Central memory CD8-positive, alpha-beta T cell (primary cell): ENCODE measurements around the gene CHCHD5.

Experiments used
- ATAC-seq: fragments of 150-1000 bp; cut with Tn5 transposase; replicated peaks from 2 replicates; pipeline ENCODE4 v1.10.0; 2022; ENCODE audit warnings: mild to moderate bottlenecking, moderate FRiP score, moderate number of reproducible peaks; ENCODE audit not compliant: poor library complexity, severe bottlenecking; ENCODE audit errors: extremely low read depth
- DNase-seq, 2 donors: peaks; one replicate each; pipeline ENCODE4 v3.0.0; 2021; ENCODE audit warnings: low spot score in 2 of 2
- H3K27ac Mint-ChIP-seq: one replicate; pipeline ENCODE4 v1.8.0; 2022; ENCODE audit warnings: low read depth, mild to moderate bottlenecking, moderate library complexity, mixed read lengths
- H3K27me3 Mint-ChIP-seq: one replicate; pipeline ENCODE4 v1.8.0; 2022; ENCODE audit warnings: mixed read lengths
- H3K36me3 Mint-ChIP-seq: one replicate; pipeline ENCODE4 v1.8.0; 2022; ENCODE audit warnings: mild to moderate bottlenecking, moderate library complexity, mixed read lengths; ENCODE audit not compliant: insufficient read depth
- H3K4me1 Mint-ChIP-seq: one replicate; pipeline ENCODE4 v1.8.0; 2022; ENCODE audit warnings: mixed read lengths
- H3K4me3 Mint-ChIP-seq: one replicate; pipeline ENCODE4 v1.8.0; 2022; ENCODE audit warnings: mild to moderate bottlenecking, moderate library complexity, mixed read lengths
- H3K9me3 Mint-ChIP-seq: one replicate; pipeline ENCODE4 v1.8.0; 2022; ENCODE audit warnings: mixed read lengths

CHCHD5 gene

GRCh38 chr2:112572005-112572404 lies 12.4 kb upstream of the CHCHD5 start:
- Mint-ChIP-seq H3K27me3 (no peaks in the 10 kb centered on the region), H3K4me3 (no peak overlapping the region), H3K9me3 (no peaks in the 10 kb centered on the region), H3K4me1 (no peaks in the 10 kb centered on the region), H3K27ac (no peak overlapping the region), H3K36me3 (peaks cover 62% of the 10 kb centered on the region)
- DNase-seq (no peak), ATAC-seq (no peak)

GRCh38 chr2:112577756-112578155 lies 6.7 kb upstream of the CHCHD5 start:
- no peaks in the 10 kb centered on the region for H3K4me1 Mint-ChIP-seq
- no peak for ATAC-seq
- no peaks in the 10 kb centered on the region for H3K27me3 Mint-ChIP-seq
- no peak overlapping the region for H3K27ac Mint-ChIP-seq
- no peak for DNase-seq
- no peaks in the 10 kb centered on the region for H3K9me3 Mint-ChIP-seq
- H3K36me3 Mint-ChIP-seq, result peaks cover 26% of the 10 kb centered on the region
- H3K4me3 Mint-ChIP-seq, result no peak overlapping the region

DNA sequence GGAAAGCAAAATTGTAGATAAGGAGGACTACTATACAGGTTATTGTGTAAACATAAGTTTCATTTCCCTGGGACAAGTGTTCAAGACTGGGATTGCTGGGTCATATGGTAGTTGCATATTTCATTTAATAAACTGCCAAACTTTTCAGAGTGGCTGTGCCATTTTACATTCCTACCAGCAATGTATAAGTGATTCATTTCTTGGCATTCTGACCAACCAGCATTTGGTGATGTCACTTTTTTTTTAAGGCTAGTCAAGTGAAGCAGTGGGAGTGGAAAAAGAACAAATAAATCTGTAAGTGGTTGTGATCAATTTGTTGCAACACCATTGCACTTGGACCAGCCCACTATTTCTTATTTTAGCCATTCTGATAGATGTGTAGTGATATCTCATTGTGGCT lies 5.2 kb upstream of the CHCHD5 start:
- ATAC-seq (no peak), DNase-seq (no peak)
- Mint-ChIP-seq H3K27me3 (no peaks in the 10 kb centered on the region), H3K4me1 (peaks cover 9% of the 10 kb centered on the region), H3K4me3 (no peak overlapping the region), H3K27ac (no peak overlapping the region), H3K36me3 (peaks cover 23% of the 10 kb centered on the region), H3K9me3 (no peaks in the 10 kb centered on the region)

GRCh38 chr2:112580084-112580483 lies 4.3 kb upstream of the CHCHD5 start:
- Mint-ChIP-seq H3K27me3 (no peaks in the 10 kb centered on the region), H3K9me3 (no peaks in the 10 kb centered on the region), H3K27ac (no peak overlapping the region), H3K36me3 (peaks cover 23% of the 10 kb centered on the region), H3K4me1 (peaks cover 17% of the 10 kb centered on the region), H3K4me3 (no peak overlapping the region)
- ATAC-seq (no peak), DNase-seq (no peak)

DNA sequence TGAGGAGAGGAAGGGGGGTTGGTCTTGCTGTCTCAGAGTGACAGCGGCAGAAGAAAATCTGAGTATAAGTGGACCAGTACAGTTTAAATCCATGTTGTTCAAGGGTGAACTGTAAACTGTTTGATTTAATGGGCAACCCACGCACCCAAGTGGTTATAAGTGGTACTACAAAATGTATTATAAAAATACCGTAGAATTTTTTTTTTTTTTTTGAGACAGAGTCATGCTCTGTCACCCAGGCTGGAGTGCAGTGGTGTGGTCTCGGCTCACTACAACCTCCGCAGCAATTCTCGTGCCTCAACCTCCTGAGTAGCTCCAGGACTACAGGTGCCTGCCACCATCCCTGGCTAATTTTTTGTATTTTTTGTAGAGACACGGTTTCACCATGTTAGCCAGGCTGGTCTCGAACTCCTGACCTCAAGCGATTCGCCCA lies 2.1 kb upstream of the CHCHD5 start:
- no peaks in the 10 kb centered on the region for H3K9me3 Mint-ChIP-seq
- DNase-seq, result no peak
- H3K27me3 Mint-ChIP-seq, result no peaks in the 10 kb centered on the region
- no peak overlapping the region for H3K27ac Mint-ChIP-seq
- H3K4me1 Mint-ChIP-seq, result peaks cover 34% of the 10 kb centered on the region
- peaks cover 19% of the 10 kb centered on the region for H3K36me3 Mint-ChIP-seq
- H3K4me3 Mint-ChIP-seq, result no peak overlapping the region
- peak; percentile 8 for ATAC-seq

- no peaks in the 10 kb centered on the region for H3K27me3 Mint-ChIP-seq
- H3K4me3 Mint-ChIP-seq, result peak overlapping the region; percentile 92
- H3K4me1 Mint-ChIP-seq, result peaks cover 36% of the 10 kb centered on the region
- no peaks in the 10 kb centered on the region for H3K9me3 Mint-ChIP-seq
- H3K27ac Mint-ChIP-seq, result peak overlapping the region; percentile 99
- ATAC-seq, result no peak
- DNase-seq, result no peak
- H3K36me3 Mint-ChIP-seq, result peaks cover 22% of the 10 kb centered on the region
Observed at GRCh38 chr2:112583497-112584133, 794 bp upstream of the CHCHD5 start.

DNA sequence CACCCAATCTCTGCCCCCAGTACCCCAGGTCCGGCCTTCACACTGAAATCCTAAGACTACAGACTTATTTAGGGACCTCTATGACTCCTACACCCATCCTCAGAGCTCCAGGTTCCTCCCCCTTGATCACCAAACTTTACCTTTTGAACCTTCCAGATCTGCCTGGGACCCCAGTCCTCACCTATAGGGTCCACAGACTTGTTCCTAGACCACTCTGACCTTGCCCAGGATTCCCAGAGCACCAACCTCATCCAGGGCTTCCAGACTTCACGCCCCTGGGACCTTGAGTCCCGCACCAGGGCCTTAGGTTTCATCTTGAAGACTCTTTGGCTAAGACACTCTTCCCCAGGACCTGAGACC lies 462 bp downstream of the CHCHD5 start:
- peak overlapping the region; percentile 99 for H3K27ac Mint-ChIP-seq
- H3K36me3 Mint-ChIP-seq, result peaks cover 28% of the 10 kb centered on the region
- peak overlapping the region; percentile 92 for H3K4me3 Mint-ChIP-seq
- no peak for ATAC-seq
- H3K9me3 Mint-ChIP-seq, result no peaks in the 10 kb centered on the region
- DNase-seq, result no peak
- peaks cover 36% of the 10 kb centered on the region for H3K4me1 Mint-ChIP-seq
- no peaks in the 10 kb centered on the region for H3K27me3 Mint-ChIP-seq

- ATAC-seq, result no peak
- H3K27ac Mint-ChIP-seq, result peak overlapping the region; percentile 99
- peaks cover 36% of the 10 kb centered on the region for H3K4me1 Mint-ChIP-seq
Observed at GRCh38 chr2:112585400-112585799, 991 bp downstream of the CHCHD5 start.

DNA sequence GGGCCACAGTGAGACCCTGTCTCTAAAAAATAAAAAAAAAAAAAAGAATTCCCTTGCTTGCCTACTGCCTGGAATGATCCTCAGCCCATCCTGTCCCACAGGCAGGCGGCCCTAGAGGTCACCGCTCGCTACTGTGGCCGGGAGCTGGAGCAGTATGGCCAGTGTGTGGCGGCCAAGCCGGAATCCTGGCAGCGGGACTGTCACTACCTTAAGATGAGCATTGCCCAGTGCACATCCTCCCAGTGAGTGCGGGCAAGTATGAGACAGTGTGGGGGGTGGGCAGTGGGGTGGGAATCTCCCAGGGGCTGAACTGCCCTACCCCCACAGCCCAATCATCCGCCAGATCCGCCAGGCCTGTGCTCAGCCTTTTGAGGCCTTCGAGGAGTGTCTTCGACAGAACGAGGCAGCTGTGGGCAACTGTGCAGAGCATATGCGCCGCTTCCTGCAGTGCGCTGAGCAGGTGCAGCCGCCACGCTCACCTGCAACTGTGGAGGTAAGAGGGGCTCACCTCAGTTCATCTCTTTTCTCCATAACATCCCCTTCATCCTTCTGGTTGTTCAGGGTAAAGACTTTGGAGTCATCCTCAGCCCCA lies 1.6 kb downstream of the CHCHD5 start:
- no peak for DNase-seq
- no peak for ATAC-seq
- H3K27ac Mint-ChIP-seq, result peak overlapping the region; percentile 99
- peak overlapping the region; percentile 92 for H3K4me3 Mint-ChIP-seq
- H3K36me3 Mint-ChIP-seq, result peaks cover 32% of the 10 kb centered on the region
- no peaks in the 10 kb centered on the region for H3K9me3 Mint-ChIP-seq
- H3K4me1 Mint-ChIP-seq, result peaks cover 36% of the 10 kb centered on the region
- H3K27me3 Mint-ChIP-seq, result no peaks in the 10 kb centered on the region

More at GRCh38 chr2:112585400-112585799, 991 bp downstream of the CHCHD5 start:
- DNase-seq, result no peak
- peak overlapping the region; percentile 92 for H3K4me3 Mint-ChIP-seq
- no peaks in the 10 kb centered on the region for H3K27me3 Mint-ChIP-seq
- H3K9me3 Mint-ChIP-seq, result no peaks in the 10 kb centered on the region
- H3K36me3 Mint-ChIP-seq, result peaks cover 30% of the 10 kb centered on the region

- Mint-ChIP-seq H3K9me3 (no peaks in the 10 kb centered on the region), H3K4me3 (no peak overlapping the region), H3K4me1 (peaks cover 33% of the 10 kb centered on the region), H3K27ac (peak overlapping the region; percentile 48), H3K36me3 (peaks cover 28% of the 10 kb centered on the region), H3K27me3 (no peaks in the 10 kb centered on the region)
- DNase-seq, result no peak
- ATAC-seq, result no peak
Observed at GRCh38 chr2:112588611-112589045, 4.2 kb downstream of the CHCHD5 start.

DNA sequence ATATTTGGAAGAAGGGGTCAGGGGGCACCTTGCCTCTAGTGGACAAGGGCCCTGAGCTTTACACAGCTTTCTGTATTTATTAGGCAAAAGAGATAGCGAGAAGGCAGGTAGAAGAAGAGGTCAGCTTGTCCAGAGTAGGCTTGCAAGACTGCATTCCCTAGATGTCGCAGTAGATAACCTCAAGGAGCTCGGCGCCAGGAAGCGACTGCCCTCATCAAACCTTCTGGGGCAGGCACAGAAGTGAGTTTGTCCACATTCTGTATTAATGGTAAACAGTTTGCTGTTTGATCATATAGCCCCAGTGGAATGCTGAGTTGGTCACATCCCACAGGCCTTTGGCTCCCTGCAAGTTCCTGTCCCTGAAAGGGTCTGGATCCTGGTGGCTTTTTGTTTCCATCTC lies 7.0 kb downstream of the CHCHD5 start:
- DNase-seq, result no peak
- Mint-ChIP-seq H3K27me3 (no peaks in the 10 kb centered on the region), H3K36me3 (peaks cover 21% of the 10 kb centered on the region), H3K27ac (no peak overlapping the region), H3K4me1 (peaks cover 11% of the 10 kb centered on the region), H3K9me3 (no peaks in the 10 kb centered on the region), H3K4me3 (no peak overlapping the region)
- ATAC-seq, result no peak

- ATAC-seq (no peak), DNase-seq (no peak)
- no peak overlapping the region for H3K4me3 Mint-ChIP-seq
- no peaks in the 10 kb centered on the region for H3K4me1 Mint-ChIP-seq
- H3K27me3 Mint-ChIP-seq, result no peaks in the 10 kb centered on the region
- H3K9me3 Mint-ChIP-seq, result no peaks in the 10 kb centered on the region
- H3K27ac Mint-ChIP-seq, result peak overlapping the region; percentile 3
- peaks cover 14% of the 10 kb centered on the region for H3K36me3 Mint-ChIP-seq
Observed at GRCh38 chr2:112593736-112594135, 9.3 kb downstream of the CHCHD5 start.

DNA sequence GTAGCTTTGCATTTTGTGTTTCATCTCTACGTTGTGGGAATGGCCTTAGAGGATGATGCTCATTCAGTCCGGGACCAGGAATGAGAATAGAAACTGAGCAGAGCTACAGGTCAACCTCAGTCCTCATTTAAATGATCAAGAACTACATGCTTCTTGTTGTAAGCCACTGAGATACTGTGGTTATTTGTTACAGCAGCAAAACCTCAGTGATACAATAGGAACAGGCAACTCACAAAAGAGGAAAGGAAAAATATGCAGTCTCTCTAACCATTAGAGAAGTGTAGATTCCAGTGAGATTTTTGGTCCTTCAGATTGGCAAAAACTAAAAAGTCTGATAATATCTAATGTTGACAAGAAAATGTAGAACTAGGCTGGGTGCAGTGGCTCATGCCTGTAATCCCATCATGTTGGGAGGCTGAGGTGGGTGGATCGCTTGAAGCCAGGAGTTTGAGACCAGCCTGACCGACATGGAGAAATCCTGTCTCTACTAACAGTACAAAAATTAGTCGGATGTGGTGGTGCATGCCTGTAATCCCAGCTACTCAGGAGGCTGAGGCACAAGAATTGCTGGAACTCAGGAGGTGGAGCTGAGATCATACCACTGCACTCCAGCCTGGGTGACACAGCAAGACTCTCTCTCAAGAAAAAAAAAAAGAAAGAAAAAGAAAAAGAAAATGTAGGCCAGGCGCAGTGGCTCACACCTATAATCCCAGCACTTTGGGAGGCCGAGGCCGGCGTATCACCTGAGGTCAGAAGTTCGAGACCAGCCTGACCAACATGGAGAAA lies 13.3 kb downstream of the CHCHD5 start:
- no peak for ATAC-seq
- Mint-ChIP-seq H3K36me3 (peaks cover 3% of the 10 kb centered on the region), H3K4me3 (no peak overlapping the region), H3K4me1 (peaks cover 6% of the 10 kb centered on the region), H3K9me3 (no peaks in the 10 kb centered on the region), H3K27ac (no peak overlapping the region), H3K27me3 (no peaks in the 10 kb centered on the region)
- no peak for DNase-seq
